ENCODE data around the gene FDX2. TPM values are rescaled to one million over a fixed set of nuclear protein-coding genes. Genes with fewer than 3 reads are reported as not detected.
A peak's percentile ranks its signal among the peaks of the same experiment; 100 is the strongest.

The FDX2 gene
- 16.9 and 24.9 TPM in 2 replicates for total RNA-seq
- polyA plus RNA-seq = 45.1 and 49.3 TPM in 2 replicates

GRCh38 chr19:10315335-10316214 lies at the start of gene FDX2:
Gene FDX2, minus strand, starts transcription at chr19:10316015. Its CDS starts 19 bp downstream, at chr19:10315996.
- Histone ChIP-seq H2AFZ (peak within 1 kb of the TSS; percentile 86), H3K79me2 (peaks cover 7% of the 10 kb centered on the region), H3K4me3 (peak within 1 kb of the TSS; percentile 63), H3K4me2 (peak within 1 kb of the TSS; percentile 97), H4K20me1 (ENCODE audit: insufficient read depth, poor library complexity, severe bottlenecking) (no peaks in the 10 kb centered on the region), H3K36me3 (replicated peaks; ENCODE audit: insufficient read depth, low read depth) (no peaks in the 10 kb centered on the region), H3K27me3 (no peaks in the 10 kb centered on the region), H3K9me2 (replicated peaks; ENCODE audit: insufficient read depth) (no peaks in the 10 kb centered on the region), H3K27ac (peak within 1 kb of the TSS; percentile 77), H3K9me3 (ENCODE audit: low read depth) (no peaks in the 10 kb centered on the region), H3K4me1 (ENCODE audit: insufficient read depth) (peaks cover 12% of the 10 kb centered on the region)
- TF ChIP-seq EZH2 (IDR thresholded peaks at IDR 0.05; ENCODE audit: borderline replicate concordance) = no peak
- no peak for TF ChIP-seq EZH2phosphoT487 (IDR thresholded peaks at IDR 0.05; ENCODE audit: low read depth, severe bottlenecking, unreplicated experiment)
- no peak for TF ChIP-seq CTCF (IDR thresholded peaks at IDR 0.05; ENCODE audit: poor library complexity)
- WGBS (ENCODE audit: low lambda C conversion rate, missing lambda C conversion rate) = under 1% methylated on average over 51 of the region's 55 CpGs
- peak; percentile 91 for DNase-seq (ENCODE audit: low spot score)

- no peaks in the 10 kb centered on the region for H3K27me3 ChIP-seq
- no peak overlapping the region for H3K27ac ChIP-seq
- DNase-seq (ENCODE audit: low spot score) = no peak
- H3K9me2 ChIP-seq (replicated peaks; ENCODE audit: insufficient read depth) = no peaks in the 10 kb centered on the region
- no peaks in the 10 kb centered on the region for H3K4me1 ChIP-seq (ENCODE audit: insufficient read depth)
- H2AFZ ChIP-seq = no peak overlapping the region
- no peaks in the 10 kb centered on the region for H3K79me2 ChIP-seq
- H3K4me2 ChIP-seq = no peak overlapping the region
- H3K9me3 ChIP-seq (ENCODE audit: low read depth) = no peaks in the 10 kb centered on the region
- H3K4me3 ChIP-seq = no peak overlapping the region
- no peaks in the 10 kb centered on the region for H4K20me1 ChIP-seq (ENCODE audit: insufficient read depth, poor library complexity, severe bottlenecking)
- H3K36me3 ChIP-seq (replicated peaks; ENCODE audit: insufficient read depth, low read depth) = no peaks in the 10 kb centered on the region
- 96% methylated on average over 23 of the region's 23 CpGs for WGBS (ENCODE audit: low lambda C conversion rate, missing lambda C conversion rate)
- TF ChIP-seq EZH2 (IDR thresholded peaks at IDR 0.05; ENCODE audit: borderline replicate concordance) (no peak), CTCF (IDR thresholded peaks at IDR 0.05; ENCODE audit: poor library complexity) (no peak), EZH2phosphoT487 (IDR thresholded peaks at IDR 0.05; ENCODE audit: low read depth, severe bottlenecking, unreplicated experiment) (no peak)
These were observed 49.7 kb upstream of the FDX2 start for GRCh38 chr19:10365518-10365917.

GRCh38 chr19:10364644-10365043 lies 48.8 kb upstream of the FDX2 start:
- no peaks in the 10 kb centered on the region for H3K9me3 ChIP-seq (ENCODE audit: low read depth)
- TF ChIP-seq EZH2phosphoT487 (IDR thresholded peaks at IDR 0.05; ENCODE audit: low read depth, severe bottlenecking, unreplicated experiment) (no peak), EZH2 (IDR thresholded peaks at IDR 0.05; ENCODE audit: borderline replicate concordance) (no peak), CTCF (IDR thresholded peaks at IDR 0.05; ENCODE audit: poor library complexity) (no peak)
- 97% methylated on average over 19 of the region's 19 CpGs for WGBS (ENCODE audit: low lambda C conversion rate, missing lambda C conversion rate)

More at GRCh38 chr19:10364644-10365043, 48.8 kb upstream of the FDX2 start:
- H3K4me3 ChIP-seq = no peak overlapping the region
- no peaks in the 10 kb centered on the region for H3K4me1 ChIP-seq (ENCODE audit: insufficient read depth)
- no peaks in the 10 kb centered on the region for H3K36me3 ChIP-seq (replicated peaks; ENCODE audit: insufficient read depth, low read depth)
- H2AFZ ChIP-seq = no peak overlapping the region
- no peaks in the 10 kb centered on the region for H3K9me2 ChIP-seq (replicated peaks; ENCODE audit: insufficient read depth)
- H3K27ac ChIP-seq = no peak overlapping the region
- DNase-seq (ENCODE audit: low spot score) = no peak
- H3K79me2 ChIP-seq = no peaks in the 10 kb centered on the region
- H3K4me2 ChIP-seq = no peak overlapping the region
- no peaks in the 10 kb centered on the region for H4K20me1 ChIP-seq (ENCODE audit: insufficient read depth, poor library complexity, severe bottlenecking)
- H3K27me3 ChIP-seq = no peaks in the 10 kb centered on the region
